ENCODE measurements around the gene ST3GAL4. TPM values are rescaled to one million over a fixed set of nuclear protein-coding genes. Genes with fewer than 3 reads are reported as not detected.

The ST3GAL4 gene
- total RNA-seq, 2 experiments from 2014 or later, result 13.6 to 13.9 TPM

DNA sequence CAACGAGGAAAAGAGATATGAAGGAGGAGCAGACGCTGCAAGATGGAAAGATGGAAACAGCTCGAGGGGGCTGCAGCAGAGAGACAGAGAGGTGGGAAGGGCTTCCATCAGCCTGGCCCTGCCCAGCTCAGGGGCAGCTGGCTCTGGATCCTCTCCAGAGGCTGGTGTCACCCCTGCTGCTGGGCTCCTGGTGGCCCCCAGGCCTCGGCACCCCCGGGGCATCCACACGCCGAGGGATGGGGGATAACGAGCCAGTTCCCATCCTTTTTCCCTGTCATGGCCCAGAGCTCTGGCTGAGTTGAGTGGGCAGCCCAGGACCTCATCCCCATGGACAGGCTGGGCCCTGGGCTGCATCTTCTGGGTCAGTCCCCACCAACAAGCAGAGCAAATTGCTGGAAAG is 102.3 kb downstream of the ST3GAL4 start:
- ChIA-PET POLR2A (no interaction called here), CTCF (no interaction called here)

DNA sequence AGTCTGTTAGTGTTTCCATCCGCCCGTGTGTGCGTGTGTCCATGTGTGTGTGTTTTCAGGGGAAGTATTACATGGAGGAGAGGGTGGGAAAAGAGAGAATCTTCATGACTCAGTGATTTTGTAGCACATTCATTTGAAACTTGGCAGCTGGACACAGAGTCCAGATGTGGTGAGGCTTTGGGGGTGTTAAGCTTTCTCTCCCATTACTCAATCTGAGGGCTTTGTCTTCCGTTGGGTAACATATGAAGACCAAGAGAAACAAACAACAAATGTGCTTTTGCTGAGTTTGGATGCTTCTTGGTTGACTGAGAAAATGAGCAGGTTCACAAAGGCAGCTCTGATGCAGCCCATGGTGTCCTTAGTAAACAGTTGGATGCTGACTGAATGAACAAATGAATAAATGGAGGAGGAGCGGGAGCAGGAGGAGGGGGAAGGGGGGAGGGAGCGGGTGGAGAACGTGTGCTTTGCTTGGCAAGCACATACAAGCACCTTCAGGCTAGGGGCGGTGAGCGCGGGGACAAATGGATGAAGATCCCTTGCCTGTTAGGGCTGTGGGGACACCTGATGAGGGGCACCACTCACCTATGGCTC is 104.3 kb downstream of the ST3GAL4 start:
- CTCF ChIA-PET, result interaction anchor here (1.0 to 1.2 kb wide), 2 partner anchors 19 to 149 kb away, joined by 3 read pairs; no protein-coding TSS in a partner anchor
- POLR2A ChIA-PET, result no interaction called here

DNA sequence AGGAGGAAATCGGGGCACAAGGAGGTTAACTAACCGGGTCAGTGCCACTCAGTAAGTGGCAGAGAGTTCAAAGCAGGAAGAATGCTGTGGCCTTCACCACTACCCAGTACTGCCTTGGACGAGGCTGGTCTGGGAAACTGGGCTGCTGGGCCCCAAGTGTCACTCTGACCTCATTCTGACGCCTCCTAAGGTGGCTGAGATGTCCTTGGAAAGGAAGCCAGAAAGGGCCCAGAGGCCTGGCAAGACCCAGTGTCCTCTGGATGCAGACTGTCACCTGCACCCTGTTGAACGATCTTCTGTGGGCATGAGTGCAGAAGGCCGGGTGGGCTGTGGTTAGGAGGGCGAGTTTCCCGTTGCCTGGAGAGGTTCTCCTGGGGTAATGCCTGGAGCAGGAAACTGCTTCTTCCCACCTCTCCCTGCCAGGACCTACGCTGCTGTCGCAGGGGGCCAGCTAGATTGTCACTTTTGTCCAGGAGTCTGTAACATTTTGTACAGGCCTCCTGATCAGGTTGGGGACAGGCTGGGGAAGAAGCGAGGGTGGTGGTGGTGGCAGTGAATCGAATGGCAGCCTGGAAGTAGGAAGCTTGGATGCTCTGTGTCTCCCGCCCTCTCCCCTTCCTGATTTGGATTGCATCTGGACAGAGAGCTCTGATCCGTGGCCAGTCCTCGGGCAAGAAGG is 105.1 kb downstream of the ST3GAL4 start:
- CTCF ChIA-PET, result no interaction called here
- POLR2A ChIA-PET, result no interaction called here

DNA sequence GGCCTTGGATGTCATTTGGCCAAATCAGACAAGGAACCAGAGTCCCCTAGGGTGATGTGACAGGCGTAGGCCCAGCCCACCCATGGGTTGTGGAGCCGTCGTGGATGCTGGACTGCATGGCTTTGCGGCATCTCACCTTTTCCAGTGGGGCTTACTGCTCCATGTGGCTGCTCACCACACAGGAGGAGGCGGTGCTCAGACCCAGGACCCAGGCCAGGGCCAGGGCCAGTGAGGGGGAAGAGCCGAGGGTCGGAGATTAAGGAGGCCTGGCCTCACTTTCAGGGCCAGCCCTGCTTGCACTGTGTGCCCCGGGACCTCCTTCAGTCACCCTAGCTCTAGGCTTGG is 105.6 kb downstream of the ST3GAL4 start:
- POLR2A ChIA-PET, result no interaction called here
- CTCF ChIA-PET, result no interaction called here

DNA sequence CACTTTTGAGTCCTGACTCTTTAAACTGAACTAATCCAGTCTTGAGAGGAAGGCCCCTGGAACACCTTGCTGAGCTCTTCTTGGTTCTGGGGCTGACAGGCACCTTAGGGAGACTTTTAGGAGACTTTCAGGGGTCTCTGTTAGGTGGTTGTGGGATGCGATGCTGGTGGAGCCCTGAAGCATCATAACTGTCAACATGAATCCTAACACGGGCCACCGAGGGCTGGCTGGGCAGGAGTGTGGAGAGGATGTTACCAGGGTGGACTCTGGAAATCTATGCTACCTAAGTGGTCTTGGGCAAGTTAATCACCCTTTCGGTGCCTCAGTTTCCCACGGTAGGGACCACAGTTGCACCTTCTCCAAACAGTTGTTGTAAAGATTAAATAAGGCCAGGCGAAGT is 106.5 kb downstream of the ST3GAL4 start:
- CTCF ChIA-PET, result interaction anchor here (1.7 kb wide), 1 partner anchor 19 kb away, joined by 3 read pairs; no protein-coding TSS in a partner anchor
- POLR2A ChIA-PET, result no interaction called here

DNA sequence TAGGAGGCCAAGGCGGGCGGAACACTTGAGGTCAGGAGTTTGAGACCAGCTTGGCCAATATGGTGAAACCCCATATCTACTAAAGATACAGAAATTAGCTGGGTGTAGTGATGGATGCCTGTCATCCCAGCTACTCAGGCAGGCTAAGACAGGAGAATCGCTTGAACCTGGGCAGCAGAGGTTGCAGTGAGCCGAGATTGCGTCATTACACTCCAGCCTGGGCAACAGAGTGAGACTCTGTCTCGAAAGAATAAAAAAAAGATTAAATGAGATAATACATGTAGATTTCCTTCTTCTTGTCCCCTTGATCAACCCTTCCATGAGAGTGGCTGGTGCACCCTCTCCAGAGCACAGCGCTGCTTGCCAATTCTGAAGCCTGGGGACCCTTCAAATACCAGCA is 106.9 kb downstream of the ST3GAL4 start:
- POLR2A ChIA-PET, result no interaction called here
- CTCF ChIA-PET, result interaction anchor here (1.7 kb wide), 1 partner anchor 18 kb away, joined by 3 read pairs; no protein-coding TSS in a partner anchor

Other genes starting within 250 kb of the ST3GAL4 start
- 10 to 100 TPM; 46.9 to 49.3 TPM for gene RPUSD4, start 144.0 kb upstream of the ST3GAL4 start, total RNA-seq
- 10 to 100 TPM; 16.0 to 17.5 TPM for gene FAM118B, start 143.9 kb upstream of the ST3GAL4 start, total RNA-seq
- 100 to 1,000 TPM; 160 to 167 TPM for gene SRPRA, start 86.8 kb upstream of the ST3GAL4 start, total RNA-seq
- gene FOXRED1, start 86.5 kb upstream of the ST3GAL4 start, total RNA-seq, result 10 to 100 TPM; 49.2 to 51.6 TPM
- 10 to 100 TPM in 1 of 2 experiments, 1 to 10 TPM in 1; 9.8 to 10.1 TPM for gene TIRAP, start 72.6 kb upstream of the ST3GAL4 start, total RNA-seq
- gene DCPS, start 51.6 kb upstream of the ST3GAL4 start, total RNA-seq, result 10 to 100 TPM; 39.2 to 39.3 TPM